HG03571 (cell line): Measurements from ENCODE around the gene OXTR.
"Not testable (repeated sequence)": the region's sequence is repeated elsewhere in the genome, so short reads cannot be mapped to it uniquely, and the experiment has no call there.

Source experiments
- ATAC-seq: cut with Tn5 transposase; IDR thresholded peaks from one replicate; pipeline ENCODE4 v1.9.1; 2021; ENCODE audit not compliant: unreplicated experiment

OXTR gene

GRCh38 chr3:8743021-8743601 is 26.3 kb downstream of the OXTR start:
- ATAC-seq: no peak

GRCh38 chr3:8741581-8742261 is 27.7 kb downstream of the OXTR start:
- ATAC-seq: no peak

- ATAC-seq: no peak
Measured at GRCh38 chr3:8739757-8740504, 29.5 kb downstream of the OXTR start.

- ATAC-seq: no peak
Measured at GRCh38 chr3:8738639-8739038, 30.8 kb downstream of the OXTR start.

- ATAC-seq: no peak
Measured at GRCh38 chr3:8737823-8738222, 31.6 kb downstream of the OXTR start.

GRCh38 chr3:8737301-8737700 is 32.1 kb downstream of the OXTR start:
- no peak for ATAC-seq

GRCh38 chr3:8736436-8736835 is 33.0 kb downstream of the OXTR start:
- no peak for ATAC-seq

- no peak for ATAC-seq
Measured at GRCh38 chr3:8734908-8735307, 34.5 kb downstream of the OXTR start.

- no peak for ATAC-seq
Measured at GRCh38 chr3:8734137-8734878, 35.1 kb downstream of the OXTR start.

GRCh38 chr3:8733332-8734094 is 35.9 kb downstream of the OXTR start, which contains the start of gene CAV3:
Gene CAV3 (plus strand): TSS chr3:8733802. CDS start chr3:8733877, 75 bp downstream.
- no peak for ATAC-seq

- no peak for ATAC-seq
Measured at GRCh38 chr3:8732413-8732812, 37.0 kb downstream of the OXTR start.

GRCh38 chr3:8730656-8731055 is 38.8 kb downstream of the OXTR start:
- ATAC-seq: no peak

GRCh38 chr3:8729479-8729878 is 39.9 kb downstream of the OXTR start:
- ATAC-seq: no peak

GRCh38 chr3:8727605-8728512 is 41.6 kb downstream of the OXTR start:
- ATAC-seq: no peak

GRCh38 chr3:8724108-8724752 is 45.2 kb downstream of the OXTR start:
- no peak for ATAC-seq

GRCh38 chr3:8723612-8724011 is 45.8 kb downstream of the OXTR start:
- ATAC-seq: no peak

- ATAC-seq: no peak
Measured at GRCh38 chr3:8722808-8723207, 46.6 kb downstream of the OXTR start.

GRCh38 chr3:8715757-8716156 is 53.7 kb downstream of the OXTR start:
- not testable (repeated sequence) for ATAC-seq
